Aorta (tissue), 5 donors: ENCODE measurements around the gene CHERP. TPM values are rescaled to one million over a fixed set of nuclear protein-coding genes. Genes with fewer than 3 reads are reported as not detected.
A peak's percentile ranks its signal among the peaks of the same experiment; 100 is the strongest.
"Not testable (repeated sequence)": the region's sequence is repeated elsewhere in the genome, so short reads cannot be mapped to it uniquely, and the experiment has no call there.

ENCODE experiments used
- ATAC-seq: fragments of 200-7000 bp; cut with Tn5 transposase; one replicate; pipeline ENCODE4 v1.9.1; 2022; ENCODE audit warnings: moderate library complexity; ENCODE audit not compliant: low FRiP score
- DNase-seq, 2 donors: peaks; one replicate each; pipeline ENCODE4 v3.0.0-alpha.2; 2020
- H3K27ac ChIP-seq, 2 donors: one replicate each; pipeline ENCODE4 v1.5.1; 2013; ENCODE audit warnings: low read length in 2 of 2, mild to moderate bottlenecking in 2 of 2, moderate library complexity in 2 of 2, control low read depth in 1 of 2, inconsistent platforms in 1 of 2, low read depth in 1 of 2
- H3K27me3 ChIP-seq, 2 donors: one replicate each; pipeline ENCODE4 v1.6.1; 2013; ENCODE audit warnings: control low read depth in 1 of 2, low read length in 1 of 2, mild to moderate bottlenecking in 1 of 2, moderate library complexity in 1 of 2; ENCODE audit not compliant: insufficient read depth in 2 of 2, control insufficient read depth in 1 of 2
- H3K36me3 ChIP-seq, 2 donors: one replicate each; pipeline ENCODE4 v1.6.1; 2013; ENCODE audit warnings: control low read depth in 1 of 2, low read length in 1 of 2, mild to moderate bottlenecking in 1 of 2; ENCODE audit not compliant: insufficient read depth in 2 of 2, control insufficient read depth in 1 of 2
- H3K4me1 ChIP-seq, 2 donors: one replicate each; pipeline ENCODE4 v1.6.1; 2013; ENCODE audit warnings: low read length in 2 of 2, control low read depth in 1 of 2, mild to moderate bottlenecking in 1 of 2, moderate library complexity in 1 of 2; ENCODE audit not compliant: insufficient read depth in 2 of 2, control insufficient read depth in 1 of 2
- H3K4me3 ChIP-seq, 2 donors: one replicate each; pipeline ENCODE4 v1.5.1; 2013; ENCODE audit warnings: low read length in 2 of 2, control low read depth in 1 of 2, mild to moderate bottlenecking in 1 of 2
- H3K9me3 ChIP-seq: one replicate; pipeline ENCODE4 v1.6.1; 2013; ENCODE audit warnings: mild to moderate bottlenecking, low read length; ENCODE audit not compliant: control insufficient read depth
- WGBS, 2 donors: extraction: QIAGEN DNeasy Blood & Tissue Kit; methylation state at CpG; one replicate each; pipeline ENCODE4 v1.1.7; 2013; 5-methylcytosine and 5-hydroxymethylcytosine counted together
- intact Hi-C, 2 donors: fragments of 100-400 bp; cut with DNase I; formaldehyde crosslinking; loops; one replicate each; pipeline versions ENCODE4 v1.14.2 to v1.15.0; 2022
- polyA plus RNA-seq, 2 donors: library from polyadenylated mRNA; stranded (reverse); fragments of 200-250 nt; gene quantifications; one replicate each; pipeline ENCODE4 v1.2.3, GENCODE V29; 2013
- total RNA-seq, 2 donors: library from RNA; stranded (reverse); fragmentation: NEBNext Ultra II Directional; extraction: Animal tissue kit (Norgen Biotek cat#: 25700); gene quantifications; one replicate each; pipeline ENCODE4 v1.2.1, GENCODE V29; 2021
- donor health status: healthy with polysubstance abuse.
- donor health status: Bipolar disorder and iron deficiency.
- donor health status: DM: no; HTN: no; CAD: no.
- donor health status: DM: no; HTN: no; CAD: no.
- donor health status: DM: yes; HTN: yes; CAD: no.

CHERP gene
- total and polyA plus RNA-seq, 4 donors, result 5.5 to 36.6 (median 24.9) TPM

GRCh38 chr19:16551902-16552301 is 9.7 kb upstream of the CHERP start:
- ATAC-seq, DNase-seq, H3K4me3 ChIP-seq, H3K36me3 ChIP-seq, H3K4me1 ChIP-seq, H3K9me3 ChIP-seq, H3K27me3 ChIP-seq, intact Hi-C loops, H3K27ac ChIP-seq: not testable (repeated sequence)
- WGBS, 2 donors, result 90% methylated on average over 6 of the region's 6 CpGs

- Histone ChIP-seq H3K9me3 (no peaks in the 10 kb centered on the region), H3K27me3 (no peaks in the 10 kb centered on the region), H3K4me3 (no peak overlapping the region), H3K4me1 (no peaks in the 10 kb centered on the region), H3K36me3 (peaks cover 0 to 4% of the 10 kb centered on the region in 2 donors), H3K27ac (no peak overlapping the region)
- DNase-seq (no peak), ATAC-seq (no peak)
- 92 to 96% methylated on average over 4 of the region's 4 CpGs for WGBS, 2 donors
- intact Hi-C loops, result no loop called here
These were observed 6.7 kb upstream of the CHERP start for GRCh38 chr19:16548956-16549355.

GRCh38 chr19:16544473-16545231 is 2.4 kb upstream of the CHERP start:
- intact Hi-C loops, result no loop called here
- no peaks in the 10 kb centered on the region for H3K9me3 ChIP-seq
- DNase-seq (no peak), ATAC-seq (no peak)
- no peaks in the 10 kb centered on the region for H3K27me3 ChIP-seq
- H3K4me1 ChIP-seq, result peaks cover 0 to 6% of the 10 kb centered on the region in 2 donors
- no peaks in the 10 kb centered on the region for H3K36me3 ChIP-seq
- no peak overlapping the region for H3K4me3 ChIP-seq
- H3K27ac ChIP-seq, result no peak overlapping the region
- WGBS, 2 donors, result 92% methylated on average over 11 of the region's 11 CpGs

DNA sequence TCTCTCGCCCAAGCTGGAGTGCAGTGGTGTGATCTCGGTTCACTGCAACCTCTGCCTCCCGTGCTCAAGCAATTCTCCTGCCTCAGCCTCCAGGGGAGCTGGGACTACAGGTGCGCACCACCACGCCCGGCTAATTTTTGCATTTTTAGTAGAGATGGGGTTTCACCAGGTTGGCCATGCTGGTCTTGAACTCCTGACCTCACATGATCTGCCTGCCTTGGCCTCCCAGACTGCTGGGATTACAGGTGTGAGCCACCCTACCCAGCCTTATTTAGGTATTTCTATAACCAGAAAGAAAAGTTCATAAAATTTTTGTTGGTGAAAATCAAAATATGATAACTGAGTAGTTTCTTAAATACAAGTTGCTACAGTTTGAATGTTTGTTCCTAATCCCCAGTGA is 1.5 kb upstream of the CHERP start:
- H3K36me3 ChIP-seq, H3K4me1 ChIP-seq, H3K27me3 ChIP-seq, H3K9me3 ChIP-seq, H3K27ac ChIP-seq, ATAC-seq, H3K4me3 ChIP-seq, DNase-seq: not testable (repeated sequence)
- intact Hi-C loops, result loop anchor here in 1 of 2 donors (1.0 kb wide), 1 partner anchor 28 kb away; no protein-coding TSS in a partner anchor
- WGBS, 2 donors, result 80 to 85% methylated on average over 6 of the region's 6 CpGs

DNA sequence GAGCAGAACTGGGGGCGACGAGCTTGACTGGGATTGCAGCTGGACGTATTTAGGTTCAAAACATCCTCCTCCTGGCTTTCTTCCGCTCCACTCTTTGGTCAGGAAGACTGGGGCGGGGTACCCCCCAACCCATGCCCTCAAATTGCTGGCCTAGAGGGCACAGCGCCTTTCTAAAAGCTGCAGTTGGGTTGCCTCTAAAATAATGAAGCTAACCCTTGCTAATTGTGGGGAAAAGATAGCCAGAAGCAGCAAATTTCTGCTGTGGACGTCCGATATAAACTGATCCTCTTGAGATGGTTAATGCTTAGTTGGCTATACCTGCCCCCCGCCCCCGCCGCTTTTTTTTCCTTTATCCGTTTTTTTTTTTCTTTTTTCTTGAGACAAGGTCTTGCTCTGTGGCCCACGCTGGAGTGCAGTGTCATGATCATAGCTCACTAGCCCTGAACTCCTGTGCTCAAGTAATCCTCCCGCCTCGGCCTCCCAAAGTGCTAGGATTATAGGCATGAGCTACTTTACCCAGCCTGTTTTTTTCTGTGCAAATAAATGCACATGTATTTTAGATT is 754 bp upstream of the CHERP start:
- Histone ChIP-seq H3K27me3 (no peaks in the 10 kb centered on the region), H3K4me3 (peak overlapping the region; percentile 9 to 90), H3K27ac (peak overlapping the region in 1 of 2 donors; percentile 6), H3K9me3 (no peaks in the 10 kb centered on the region), H3K36me3 (no peaks in the 10 kb centered on the region), H3K4me1 (peaks cover 0 to 6% of the 10 kb centered on the region in 2 donors)
- no peak for DNase-seq
- ATAC-seq, result no peak
- intact Hi-C loops, result loop anchor here in 1 of 2 donors (1.0 kb wide), 1 partner anchor 28 kb away; no protein-coding TSS in a partner anchor
- 3% methylated on average over 15 of the region's 15 CpGs for WGBS, 2 donors

GRCh38 chr19:16541526-16542044 is 652 bp downstream of the CHERP start:
- Histone ChIP-seq H3K27ac (no peak overlapping the region), H3K4me3 (peak overlapping the region; percentile 80), H3K36me3 (peaks cover 0 to 2% of the 10 kb centered on the region in 2 donors), H3K9me3 (no peaks in the 10 kb centered on the region), H3K27me3 (no peaks in the 10 kb centered on the region), H3K4me1 (peaks cover 0 to 6% of the 10 kb centered on the region in 2 donors)
- DNase-seq (no peak), ATAC-seq (no peak)
- 1% methylated on average over 29 of the region's 29 CpGs for WGBS, 2 donors
- intact Hi-C loops, result no loop called here

DNA sequence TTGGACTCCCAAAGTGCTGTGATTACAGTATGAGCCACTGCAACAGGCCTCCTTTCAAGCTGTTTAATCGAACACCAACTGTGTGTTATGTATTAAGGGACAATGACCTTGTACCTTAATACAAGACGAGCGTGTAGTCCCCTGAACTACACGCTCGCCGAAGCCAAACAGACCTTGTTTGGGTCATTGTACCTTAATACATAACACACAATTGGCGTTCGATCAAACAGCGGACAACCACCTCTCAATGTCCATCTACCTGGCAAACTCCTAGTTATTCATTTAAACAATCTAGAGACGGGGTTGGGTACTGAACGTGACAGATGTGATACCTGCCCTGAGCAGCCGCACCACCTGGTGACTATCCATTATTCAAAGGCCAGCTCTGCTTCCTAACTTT is 1.3 kb downstream of the CHERP start:
- intact Hi-C loops, result no loop called here
- 85 to 86% methylated on average over 12 of the region's 12 CpGs for WGBS, 2 donors
- Histone ChIP-seq H3K4me1 (peaks cover 0 to 6% of the 10 kb centered on the region in 2 donors), H3K36me3 (peaks cover 0 to 2% of the 10 kb centered on the region in 2 donors), H3K9me3 (no peaks in the 10 kb centered on the region), H3K27me3 (no peaks in the 10 kb centered on the region), H3K27ac (no peak overlapping the region), H3K4me3 (peak overlapping the region in 1 of 2 donors; percentile 80)
- ATAC-seq, result no peak
- no peak for DNase-seq

DNA sequence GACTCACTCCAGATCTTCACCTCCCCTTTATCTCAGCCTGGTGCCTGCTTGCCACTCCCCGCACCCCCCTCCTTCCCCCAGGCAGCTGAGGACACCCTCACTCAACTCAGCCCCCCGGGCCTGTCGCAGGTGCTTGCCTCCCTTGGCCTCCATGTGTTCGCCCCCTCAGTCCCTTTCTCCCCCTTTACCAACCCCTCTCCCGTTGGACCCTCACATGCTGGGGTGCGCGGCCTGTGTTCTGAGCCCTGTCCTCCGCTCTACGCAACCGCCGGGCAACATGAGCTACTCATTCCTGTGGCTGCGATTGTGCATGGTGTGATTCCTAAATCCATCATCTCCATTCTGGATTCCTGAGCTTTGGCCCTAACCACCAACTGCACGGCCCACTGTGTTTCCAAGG is 5.1 kb downstream of the CHERP start:
- H3K36me3 ChIP-seq, result peaks cover 0 to 7% of the 10 kb centered on the region in 2 donors
- WGBS, 2 donors, result 87 to 91% methylated on average over 13 of the region's 13 CpGs
- no peak overlapping the region for H3K4me3 ChIP-seq

More for the DNA sequence above, 5.1 kb downstream of the CHERP start:
- intact Hi-C loops, result no loop called here
- H3K27ac ChIP-seq, result no peak overlapping the region
- no peaks in the 10 kb centered on the region for H3K9me3 ChIP-seq
- no peaks in the 10 kb centered on the region for H3K27me3 ChIP-seq
- H3K4me1 ChIP-seq, result peaks cover 0 to 6% of the 10 kb centered on the region in 2 donors
- DNase-seq, result no peak
- no peak for ATAC-seq
